ENCODE measurements around the gene CD7.
"Not testable (repeated sequence)": the region's sequence is repeated elsewhere in the genome, so short reads cannot be mapped to it uniquely, and the experiment has no call there.

The CD7 gene

DNA sequence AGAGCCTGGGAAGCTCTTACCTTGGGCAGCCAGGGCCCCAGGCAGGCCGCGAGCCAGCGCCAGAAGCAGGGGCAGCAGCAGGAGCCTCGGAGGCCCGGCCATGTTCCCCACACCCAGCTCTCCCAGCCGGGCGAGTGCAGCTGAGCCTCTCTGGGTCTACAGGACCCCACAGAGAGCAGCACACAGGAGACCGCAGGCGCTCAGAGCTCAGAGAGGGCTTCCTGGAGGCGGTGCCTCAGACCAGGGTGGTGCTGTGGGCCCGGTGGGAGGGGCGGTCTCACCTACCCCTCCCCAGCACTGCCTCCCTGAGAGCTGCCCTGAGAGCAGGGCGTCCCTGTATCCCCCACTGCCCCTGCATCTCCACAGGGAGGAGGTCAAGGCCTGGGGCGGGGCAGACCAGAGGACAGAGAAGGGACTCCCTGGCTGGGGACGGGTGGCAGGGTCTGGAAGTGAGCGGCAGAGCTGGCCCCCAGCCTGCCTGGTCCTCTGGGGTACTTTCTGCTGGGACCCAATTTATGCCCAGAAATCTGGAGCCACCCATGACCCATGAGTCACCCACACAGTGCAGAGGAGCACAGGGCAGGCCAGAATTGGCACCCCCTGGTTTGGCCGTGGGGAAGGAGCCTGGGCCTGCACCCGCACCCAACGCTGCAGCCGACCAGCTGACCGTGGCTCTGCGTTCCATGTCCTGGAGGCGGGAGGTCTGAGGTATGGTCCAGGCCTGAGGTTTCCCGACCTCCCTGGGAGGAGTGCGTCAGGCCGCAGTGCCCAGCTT lies at the start of gene CD7:
CD7 (minus strand) TSS at position 215 of the 775 bp plus-strand sequence; CDS start at position 102, 113 bp downstream.
- no peak for DNase-seq (ENCODE audit: low read depth)

DNA sequence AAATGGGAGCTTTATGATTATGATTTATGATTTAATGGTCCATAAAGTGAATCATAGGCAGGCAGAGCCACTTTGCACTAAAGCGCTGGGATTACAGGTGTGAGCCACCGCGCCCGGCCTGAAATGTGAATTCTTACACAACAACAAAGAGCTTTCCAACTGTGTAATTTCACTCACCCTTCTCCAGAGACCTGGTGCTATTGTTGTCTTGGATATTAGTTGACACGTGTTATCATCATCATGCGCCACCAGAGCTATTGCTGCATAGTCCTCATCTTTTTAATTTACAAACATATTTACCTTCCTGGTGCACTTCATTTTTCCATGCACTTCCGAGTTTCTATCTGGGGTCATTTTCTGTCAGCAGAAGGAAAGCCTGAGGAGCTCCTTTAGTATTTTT lies 49.3 kb upstream of the CD7 start:
- DNase-seq (ENCODE audit: low read depth) = no peak

DNA sequence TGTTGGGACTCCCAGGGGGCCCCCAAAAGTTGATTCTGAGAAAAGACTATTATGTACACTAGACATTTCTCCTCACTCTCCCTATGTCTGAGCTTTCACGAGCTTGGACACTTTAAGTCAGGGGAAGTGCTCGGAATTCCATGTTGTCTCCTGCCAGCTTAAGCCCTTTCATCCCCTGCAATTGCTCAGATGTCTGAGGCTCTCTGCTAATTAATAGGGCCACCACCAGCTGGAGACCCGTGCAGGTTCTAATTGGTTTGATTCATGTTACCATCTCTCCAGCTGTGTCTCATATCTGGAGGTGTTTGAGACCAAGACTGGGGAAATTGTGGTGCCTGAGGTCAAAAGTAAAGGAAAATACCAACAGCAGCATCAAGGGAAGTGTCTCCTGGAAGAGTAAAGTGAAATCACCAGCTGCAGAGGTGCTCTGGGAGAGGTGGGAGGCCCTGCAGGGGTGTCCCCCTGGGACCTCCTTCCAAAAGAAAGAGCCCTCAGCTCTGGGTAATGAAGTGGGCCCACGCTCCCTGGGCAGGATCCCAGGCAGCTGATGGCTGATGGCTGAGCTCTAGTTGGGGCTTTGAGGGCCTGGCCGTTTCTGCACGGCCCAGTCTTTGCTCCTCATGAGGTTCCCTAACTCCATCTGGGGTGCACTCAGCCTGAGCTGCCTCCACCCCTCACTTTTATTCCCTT lies 48.3 kb upstream of the CD7 start:
- DNase-seq (ENCODE audit: low read depth) = no peak

DNA sequence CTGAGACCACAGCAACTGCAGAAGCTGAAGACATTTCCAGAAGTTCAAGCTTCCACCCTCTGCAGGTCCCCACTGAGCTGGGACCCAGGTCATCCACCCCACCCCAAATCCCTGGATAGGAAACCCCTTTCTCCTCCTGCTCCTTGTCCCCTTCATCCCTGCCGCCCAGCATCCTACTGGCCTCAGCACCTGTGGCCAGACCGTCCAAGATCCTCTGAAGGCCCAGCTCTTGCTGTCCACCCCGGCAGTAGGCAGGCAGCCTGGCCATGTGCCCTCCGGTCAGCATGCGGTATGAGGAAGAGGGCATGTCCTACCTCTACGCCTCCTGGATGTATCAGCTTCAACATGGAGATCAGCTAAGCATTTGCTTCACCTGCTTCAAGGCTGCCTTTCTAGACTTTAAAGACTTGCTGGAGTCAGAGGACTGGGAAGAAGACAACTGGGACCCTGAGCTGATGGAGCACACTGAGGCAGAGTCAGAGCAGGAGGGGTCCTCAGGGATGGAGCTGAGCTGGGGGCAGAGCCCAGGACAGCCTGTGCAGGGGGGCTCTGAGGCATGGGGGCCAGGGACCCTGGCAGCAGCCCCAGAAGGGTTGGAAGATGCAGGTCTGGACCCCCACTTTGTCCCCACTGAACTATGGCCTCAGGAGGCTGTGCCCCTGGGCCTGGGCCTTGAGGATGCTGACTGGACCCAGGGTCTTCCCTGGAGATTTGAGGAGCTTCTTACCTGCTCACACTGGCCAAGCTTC lies 44.7 kb upstream of the CD7 start:
- no peak for DNase-seq (ENCODE audit: low read depth)

DNA sequence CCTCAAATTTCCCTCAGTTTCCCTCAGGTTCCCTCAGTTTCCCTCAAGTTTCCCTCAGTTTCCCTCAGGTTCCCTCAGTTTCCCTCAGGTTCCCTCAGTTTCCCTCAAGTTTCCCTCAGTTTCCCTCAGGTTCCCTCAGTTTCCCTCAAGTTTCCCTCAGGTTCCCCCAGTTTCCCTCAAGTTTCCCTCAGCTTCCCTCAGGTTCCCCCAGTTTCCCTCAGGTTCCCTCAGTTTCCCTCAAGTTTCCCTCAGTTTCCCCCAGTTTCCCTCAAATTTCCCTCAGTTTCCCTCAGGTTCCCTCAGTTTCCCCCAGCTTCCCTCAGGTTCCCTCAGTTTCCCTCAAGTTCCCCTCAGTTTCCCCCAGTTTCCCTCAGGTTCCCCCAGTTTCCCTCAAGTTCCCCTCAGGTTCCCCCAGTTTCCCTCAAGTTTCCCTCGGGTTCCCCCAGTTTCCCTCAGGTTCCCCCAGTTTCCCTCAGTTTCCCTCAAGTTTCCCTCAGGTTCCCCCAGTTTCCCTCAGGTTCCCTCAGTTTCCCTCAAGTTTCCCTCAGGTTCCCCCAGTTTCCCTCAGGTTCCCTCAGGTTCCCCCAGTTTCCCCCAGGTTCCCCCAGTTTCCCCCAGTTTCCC lies 42.2 kb upstream of the CD7 start:
- not testable (repeated sequence) for DNase-seq (ENCODE audit: low read depth)

- DNase-seq (ENCODE audit: low read depth) = no peak
Measured at GRCh38 chr17:82358465-82359350, 41.3 kb upstream of the CD7 start, which contains the start of gene TEX19. Gene TEX19, plus strand, starts transcription at chr17:82359247. Its CDS starts 2,904 bp downstream, at chr17:82362151.

GRCh38 chr17:82357394-82357793 lies 40.0 kb upstream of the CD7 start:
- DNase-seq (ENCODE audit: low read depth) = no peak

GRCh38 chr17:82356845-82357355 lies 39.5 kb upstream of the CD7 start:
- no peak for DNase-seq (ENCODE audit: low read depth)

DNA sequence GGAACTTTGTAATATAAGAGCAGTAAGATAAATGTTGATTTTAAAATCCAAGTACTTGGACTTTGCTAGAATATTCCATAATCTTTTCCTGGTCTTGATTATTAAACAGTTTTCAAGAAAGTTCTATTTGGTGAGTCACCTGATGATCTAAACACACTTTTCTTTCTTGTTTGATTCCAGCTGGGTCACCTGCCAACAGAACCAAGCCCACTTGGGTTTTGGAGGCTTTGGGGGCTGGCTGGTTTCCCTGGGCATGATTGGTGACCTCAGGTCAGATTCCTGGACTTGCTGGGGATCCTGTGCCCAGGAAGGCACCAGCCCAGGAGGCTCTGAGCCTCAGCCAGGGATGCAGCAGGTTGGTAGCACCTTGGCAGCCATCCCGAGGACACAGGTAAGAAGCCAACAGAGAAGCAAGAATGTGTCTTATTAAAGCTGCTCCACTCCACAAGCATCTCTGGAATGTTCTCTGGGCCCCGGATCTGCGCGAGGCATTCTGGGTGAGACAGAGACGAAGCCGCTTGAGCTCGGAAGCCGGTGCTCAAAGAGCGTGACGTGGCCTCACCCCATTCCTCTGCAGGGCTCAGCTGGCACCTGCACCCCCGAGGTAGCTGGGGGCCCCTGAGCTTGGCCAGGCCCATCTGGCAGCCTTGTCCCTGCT lies 38.5 kb upstream of the CD7 start:
- DNase-seq (ENCODE audit: low read depth) = no peak

DNA sequence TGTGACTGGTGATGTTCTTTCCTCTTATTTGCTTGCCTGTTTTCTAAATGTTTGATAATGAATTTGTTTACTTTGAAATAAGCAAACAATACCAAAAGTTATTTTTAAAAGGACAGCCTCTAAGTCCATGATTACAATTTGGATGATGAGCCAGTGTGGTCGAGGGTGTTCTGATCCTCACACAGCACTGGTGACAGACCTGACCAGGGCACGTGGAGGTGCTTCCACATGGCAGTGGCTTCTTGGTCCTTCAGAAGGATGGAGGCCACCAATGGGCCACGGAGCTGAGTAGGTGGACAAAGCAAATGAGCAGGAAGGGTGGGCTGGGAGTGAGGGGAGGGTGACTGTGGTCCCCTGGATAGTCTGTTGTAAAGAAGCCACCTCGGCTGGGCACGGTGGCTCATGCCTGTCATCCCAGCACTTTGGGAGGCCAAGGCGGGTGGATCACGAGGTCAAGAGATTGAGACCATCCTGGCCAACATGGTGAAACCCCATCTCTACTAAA lies 37.4 kb upstream of the CD7 start:
- DNase-seq (ENCODE audit: low read depth) = no peak

GRCh38 chr17:82353484-82353883 lies 36.1 kb upstream of the CD7 start:
- DNase-seq (ENCODE audit: low read depth) = no peak

DNA sequence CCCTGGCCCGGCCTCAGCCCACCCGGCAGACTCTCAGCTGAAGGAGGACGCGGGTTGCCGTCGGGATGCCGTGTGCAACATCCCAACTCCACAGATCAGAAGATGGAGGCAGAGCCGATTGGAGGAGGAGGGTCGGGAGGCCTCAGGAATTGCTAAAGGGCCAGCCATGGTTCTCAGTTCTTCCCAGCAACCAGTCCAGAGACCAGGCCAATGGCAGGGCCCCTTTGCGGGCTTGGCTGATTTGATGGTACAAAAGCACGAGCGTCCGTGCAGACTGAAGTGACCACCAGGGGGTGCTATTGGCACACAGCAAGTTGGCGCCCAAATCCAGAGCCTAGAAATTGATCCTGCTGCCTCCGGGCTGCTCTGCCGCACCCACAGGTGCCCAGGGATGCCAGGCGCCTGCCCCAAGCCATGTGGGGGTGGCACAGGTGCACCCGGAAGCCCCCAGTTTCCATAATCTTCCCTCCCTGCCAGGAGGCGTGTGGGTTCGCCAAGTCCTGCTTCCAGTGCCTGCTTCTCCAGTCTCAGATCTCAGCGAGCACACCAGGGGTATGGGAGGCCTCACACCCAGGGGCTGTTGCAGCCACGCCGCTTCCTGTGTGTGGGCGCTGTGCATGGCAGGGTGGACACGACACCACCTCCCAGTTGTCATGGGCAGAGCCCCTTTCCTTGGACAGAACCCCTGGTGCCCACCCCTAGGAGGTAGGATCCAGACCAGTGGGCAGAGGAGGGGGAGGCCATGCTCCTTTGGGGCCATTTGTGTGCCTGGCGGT lies 34.5 kb upstream of the CD7 start:
- DNase-seq (ENCODE audit: low read depth) = peak; percentile 72

DNA sequence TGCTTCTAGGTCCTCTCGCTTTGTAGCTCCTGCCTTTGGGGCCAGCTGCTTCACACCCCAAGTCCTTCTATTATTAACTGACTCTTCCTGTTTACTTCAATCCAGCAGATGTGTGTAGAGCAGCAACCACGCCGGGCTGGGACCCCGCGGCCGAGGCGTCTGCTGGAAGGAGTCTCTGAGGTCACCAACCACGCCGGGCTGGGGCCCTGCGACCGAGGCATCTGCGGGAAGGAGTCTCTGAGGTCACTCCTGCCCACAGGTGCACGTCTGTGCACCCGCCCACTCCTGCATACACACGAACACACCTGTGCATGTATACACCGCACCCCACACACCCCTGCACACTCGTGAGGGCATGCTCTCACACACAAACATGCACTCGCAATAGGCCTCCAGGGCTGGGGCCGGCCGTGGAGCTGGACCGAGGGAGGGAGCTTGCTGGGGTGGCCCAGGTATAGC lies 33.9 kb upstream of the CD7 start:
- no peak for DNase-seq (ENCODE audit: low read depth)

DNA sequence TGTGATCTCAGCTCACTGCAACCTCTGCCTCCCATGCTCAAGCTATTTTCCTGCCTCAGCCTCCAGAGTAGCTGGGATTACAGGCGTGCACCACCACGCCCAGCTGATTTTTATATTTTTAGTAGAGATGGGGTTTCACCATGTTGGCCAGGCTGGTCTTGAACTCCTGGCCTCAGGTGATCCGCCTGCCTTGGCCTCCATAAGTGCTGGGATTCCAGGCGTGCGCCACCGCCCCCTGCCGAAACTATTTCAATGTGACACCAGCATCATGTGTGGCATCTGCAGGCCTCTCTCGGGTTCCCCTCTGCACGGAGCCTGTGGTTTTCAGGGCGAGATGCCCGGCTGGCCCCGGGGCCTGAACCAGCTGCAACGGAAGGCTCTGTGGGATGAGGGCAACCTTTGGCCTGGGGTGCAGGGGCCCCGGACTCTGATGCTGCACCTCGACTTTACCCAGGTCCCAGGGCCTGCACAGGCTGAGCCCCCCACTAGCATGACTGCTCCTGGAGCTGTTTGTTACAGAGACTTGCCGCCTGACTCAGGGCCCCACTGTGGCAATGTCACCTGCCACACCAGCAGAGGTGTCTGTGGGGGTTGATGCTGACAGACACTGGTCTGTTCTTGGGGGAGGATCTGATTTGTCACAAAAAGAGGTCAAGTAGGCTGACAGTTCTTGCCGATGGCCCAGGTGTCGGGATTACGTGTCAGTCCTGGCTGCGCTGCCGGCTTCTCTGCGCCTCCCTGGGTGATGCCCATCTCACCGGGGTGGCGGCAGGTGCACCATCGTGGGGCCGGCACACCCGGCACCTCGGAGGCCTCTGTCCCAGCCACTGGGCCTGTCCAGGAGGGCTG lies 33.0 kb upstream of the CD7 start:
- no peak for DNase-seq (ENCODE audit: low read depth)

GRCh38 chr17:82349287-82349701 lies 31.9 kb upstream of the CD7 start:
- DNase-seq (ENCODE audit: low read depth) = no peak

GRCh38 chr17:82348866-82349265 lies 31.5 kb upstream of the CD7 start:
- no peak for DNase-seq (ENCODE audit: low read depth)

- no peak for DNase-seq (ENCODE audit: low read depth)
Measured at GRCh38 chr17:82348434-82348833, 31.0 kb upstream of the CD7 start.

GRCh38 chr17:82347994-82348393 lies 30.6 kb upstream of the CD7 start:
- not testable (repeated sequence) for DNase-seq (ENCODE audit: low read depth)

All from stimulated activated CD8-positive, alpha-beta memory T cell treated with anti-CD3 and anti-CD28 coated beads, Interleukin-15, amount 100 ng/mL, for 1 hour (primary cell).